SK-N-SH (cell line): ENCODE data around the gene IGF2BP2. TPM values are rescaled to one million over a fixed set of nuclear protein-coding genes. Genes with fewer than 3 reads are reported as not detected.

Source experiments
- CTCF ChIA-PET: fragments of 300-600, 350-600 bp; formaldehyde crosslinking; extraction: SDS; loops from one replicate; lab custom pipeline; 2021; lab: Yijun Ruan, JAX
- POLR2A ChIA-PET: fragments of 350-600 bp; sonication (Branson Sonifier 250); formaldehyde crosslinking; extraction: SDS; loops from one replicate; lab custom pipeline; 2020; ENCODE audit warnings: antibody characterized with exemption, inconsistent platforms; lab: Yijun Ruan, JAX
- DNase-seq: peaks from one replicate; pipeline ENCODE4 v3.0.0; 2012
- H2AFZ ChIP-seq: fragments of 200-600 bp; sonication (generic); 2 replicates; pipeline ENCODE4 v1.8.1; 2016; ENCODE audit warnings: antibody characterized with exemption, mild to moderate bottlenecking, low read depth
- H3F3A ChIP-seq: fragments of 200-600 bp; sonication (generic); replicated peaks from 2 replicates; pipeline ENCODE3; 2016; ENCODE audit warnings: antibody characterized with exemption, mild to moderate bottlenecking; ENCODE audit not compliant: insufficient read depth
- H3K27ac ChIP-seq, 2 experiments: fragments of 200-500 bp in 1 of 2; fragments of 200-600 bp in 1 of 2; sonication (Bioruptor generic) in 1 of 2; sonication (generic), shearing (Covaris generic) in 1 of 2; 2 replicates each; pipeline versions ENCODE4 v1.5.1 to v1.6.1; 2014 to 2016; ENCODE audit warnings: low read depth in 2 of 2, inconsistent platforms in 1 of 2, low read length in 1 of 2, mild to moderate bottlenecking in 1 of 2, mixed read lengths in 1 of 2
- H3K27me3 ChIP-seq: fragments of 200-600 bp; sonication (generic), shearing (Covaris generic); 2 replicates; pipeline ENCODE4 v1.6.1; 2016; ENCODE audit warnings: mixed run types; ENCODE audit not compliant: insufficient read depth
- H3K36me3 ChIP-seq, 2 experiments: fragments of 200-500 bp in 1 of 2; fragments of 200-600 bp in 1 of 2; sonication (Bioruptor generic) in 1 of 2; sonication (generic) in 1 of 2; replicated peaks in 1 of 2; 2 replicates each; pipeline versions ENCODE3 to v1.5.1; 2014 to 2016; ENCODE audit warnings: low read length in 1 of 2, mild to moderate bottlenecking in 1 of 2; ENCODE audit not compliant: insufficient read depth in 2 of 2, control insufficient read depth in 1 of 2
- H3K4me1 ChIP-seq, 2 experiments: fragments of 200-500 bp in 1 of 2; fragments of 200-600 bp in 1 of 2; sonication (Bioruptor generic) in 1 of 2; sonication (generic), shearing (Covaris generic) in 1 of 2; 2 replicates each; pipeline versions ENCODE4 v1.5.1 to v1.6.1; 2014 to 2016; ENCODE audit warnings: low read depth in 1 of 2, low read length in 1 of 2, mixed run types in 1 of 2; ENCODE audit not compliant: insufficient read depth in 2 of 2, control insufficient read depth in 1 of 2
- H3K4me2 ChIP-seq: fragments of 200-600 bp; sonication (generic), shearing (Covaris generic); 2 replicates; pipeline ENCODE4 v1.6.1; 2017; ENCODE audit warnings: mixed run types
- H3K4me3 ChIP-seq, 2 experiments: fragments of 200-500 bp in 1 of 2; fragments of 200-600 bp in 1 of 2; sonication (Bioruptor generic) in 1 of 2; sonication (generic), shearing (Covaris generic) in 1 of 2; 2 replicates each; pipeline versions ENCODE4 v1.5.1 to v1.8.1; 2014 to 2016; ENCODE audit warnings: low read depth in 2 of 2, inconsistent platforms in 1 of 2, low read length in 1 of 2, mild to moderate bottlenecking in 1 of 2, mixed read lengths in 1 of 2, moderate library complexity in 1 of 2
- H3K79me2 ChIP-seq: fragments of 200-600 bp; sonication (generic); 2 replicates; pipeline ENCODE4 v1.8.1; 2017; ENCODE audit warnings: mild to moderate bottlenecking; ENCODE audit not compliant: insufficient read depth
- H3K9ac ChIP-seq: fragments of 200-600 bp; sonication (generic); 2 replicates; pipeline ENCODE4 v1.6.1; 2017; ENCODE audit warnings: mixed run types
- H3K9me2 ChIP-seq: fragments of 200-600 bp; sonication (generic); 2 replicates; pipeline ENCODE4 v1.6.1; 2017; ENCODE audit warnings: mixed run types
- H3K9me3 ChIP-seq: fragments of 200-600 bp; sonication (generic); 2 replicates; pipeline ENCODE4 v1.6.1; 2017; ENCODE audit warnings: mixed run types, mild to moderate bottlenecking, moderate library complexity
- H4K20me1 ChIP-seq: fragments of 200-600 bp; sonication (generic); 2 replicates; pipeline ENCODE4 v1.6.1; 2017; ENCODE audit warnings: mild to moderate bottlenecking, mixed run types; ENCODE audit not compliant: insufficient read depth
- CHD2 ChIP-seq: fragments of 150-350 bp; IDR thresholded peaks from 2 replicates; pipeline ENCODE4 v1.6.1; 2018; ENCODE audit warnings: low read length; ENCODE audit not compliant: partially characterized antibody
- EZH2phosphoT487 ChIP-seq: fragments of 200-600 bp; sonication (generic); IDR thresholded peaks from 2 replicates; pipeline ENCODE4 v1.6.1; 2017; ENCODE audit warnings: low read depth, mixed run types, mild to moderate bottlenecking, antibody characterized with exemption, moderate library complexity, borderline replicate concordance
- FOXJ3 ChIP-seq: sonication (generic); formaldehyde crosslinking; IDR thresholded peaks from 2 replicates; pipeline ENCODE4 v1.5.1; 2020; ENCODE audit warnings: mild to moderate bottlenecking, missing genetic modification reagents
- MEF2A ChIP-seq: IDR thresholded peaks from 2 replicates; pipeline ENCODE4 v1.4.0; 2012; ENCODE audit warnings: low read depth, borderline replicate concordance
- NFIC ChIP-seq: IDR thresholded peaks from 2 replicates; pipeline ENCODE4 v1.4.0; 2012; ENCODE audit warnings: borderline replicate concordance
- NRF1 ChIP-seq: IDR thresholded peaks from 2 replicates; pipeline ENCODE4 v1.6.1; 2012; ENCODE audit warnings: low read depth, mild to moderate bottlenecking, low read length
- RAD21 ChIP-seq: IDR thresholded peaks from 2 replicates; pipeline ENCODE4 v1.6.1; 2012; ENCODE audit warnings: mild to moderate bottlenecking, low read length
- RFX5 ChIP-seq: IDR thresholded peaks from 2 replicates; pipeline ENCODE4 v1.6.1; 2012; ENCODE audit warnings: mild to moderate bottlenecking, improper control_type of control experiment, low read length
- SIN3A ChIP-seq: IDR thresholded peaks from 2 replicates; pipeline ENCODE4 v1.6.1; 2012; ENCODE audit warnings: low read depth, mild to moderate bottlenecking, low read length, moderate library complexity, borderline replicate concordance
- TAF1 ChIP-seq: IDR thresholded peaks from 2 replicates; pipeline ENCODE4 v1.6.1; 2012; ENCODE audit warnings: low read depth, mild to moderate bottlenecking, low read length, moderate library complexity, borderline replicate concordance
- TCF12 ChIP-seq: IDR thresholded peaks from 2 replicates; pipeline ENCODE4 v1.4.0; 2012
- YY1 ChIP-seq: IDR thresholded peaks from 2 replicates; pipeline ENCODE4 v1.4.0; 2012; ENCODE audit warnings: low read depth, mild to moderate bottlenecking
- WGBS: methylation state at CpG from one replicate; pipeline ENCODE4 v1.1.6; 2017; ENCODE audit warnings: low lambda C conversion rate; 5-methylcytosine and 5-hydroxymethylcytosine counted together
- polyA plus RNA-seq, 3 experiments: library from polyadenylated mRNA; depleted of rRNA; stranded (reverse); fragments of >200 nt; gene quantifications; 2 replicates each; pipeline ENCODE4 v1.2.3, GENCODE V29; 2012
- TF ChIP-seq, protein P1 (sequence below): fragments of 150-350 bp; IDR thresholded peaks from 2 replicates; pipeline ENCODE4 v1.6.1; 2016; ENCODE audit warnings: mild to moderate bottlenecking, low read depth, low read length
- TF ChIP-seq, protein P2 (sequence below): IDR thresholded peaks from 2 replicates; pipeline ENCODE4 v1.4.0; 2012; ENCODE audit warnings: low read depth
- TF ChIP-seq, protein P3 (sequence below): IDR thresholded peaks from 2 replicates; pipeline ENCODE4 v1.6.1; 2012; ENCODE audit warnings: mild to moderate bottlenecking, low read depth, low read length, moderate library complexity
- TF ChIP-seq, protein P4 (sequence below): fragments of 150-350 bp; IDR thresholded peaks from 2 replicates; pipeline ENCODE4 v1.6.1; 2017; ENCODE audit warnings: antibody characterized with exemption, low read length, low read depth, borderline replicate concordance

IGF2BP2 gene
- polyA plus RNA-seq, 1 of the 3 experiments (the other 2 are of a cell fraction), result 5.4 TPM

DNA sequence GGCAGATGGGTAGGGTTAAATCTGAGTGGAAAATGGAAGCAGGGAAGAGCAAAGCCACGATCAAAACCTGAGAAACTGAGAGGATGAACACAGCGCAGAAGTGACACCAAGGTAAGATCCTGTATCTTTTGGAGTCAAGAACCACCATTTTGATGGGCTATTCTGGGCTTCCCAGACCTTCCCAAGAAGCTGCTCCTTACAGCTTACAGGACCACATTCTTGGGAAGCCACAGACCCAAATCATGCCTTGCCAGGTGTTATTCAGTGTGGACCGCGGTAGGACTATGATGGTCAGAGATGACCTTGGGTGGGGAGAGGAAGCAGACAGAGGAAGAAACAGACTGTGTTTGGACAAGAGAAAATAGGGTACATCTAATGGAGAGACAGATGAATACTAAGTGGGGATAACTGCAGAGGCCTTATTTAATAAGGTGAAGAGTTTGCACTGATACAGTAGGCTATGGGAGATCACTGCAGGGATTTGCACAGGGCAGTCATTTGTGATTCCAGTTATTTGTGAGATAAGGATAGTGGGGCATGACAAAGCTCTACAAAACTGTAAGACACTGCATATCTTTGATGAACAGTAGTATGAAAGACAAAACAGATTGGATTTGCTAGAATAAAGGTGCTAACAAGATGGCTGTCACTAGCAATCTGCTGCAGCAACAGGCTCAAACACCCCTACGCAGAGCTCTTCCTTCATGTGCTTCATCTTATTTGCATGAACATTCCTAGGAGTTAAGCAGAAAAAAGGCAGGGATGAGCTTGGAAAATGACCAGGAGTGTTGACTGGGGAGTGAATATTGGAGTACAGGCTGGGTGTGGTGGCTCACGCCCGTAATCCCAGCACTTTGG is 105.9 kb downstream of the IGF2BP2 start:
- H3K4me1 ChIP-seq, result peaks cover 9 to 38% of the 10 kb centered on the region in 2 experiments; a peak in 3 of 4 replicates
- POLR2A ChIA-PET, result no interaction called here
- H3F3A ChIP-seq, result peaks cover 23% of the 10 kb centered on the region
- no peaks in the 10 kb centered on the region for H3K9me3 ChIP-seq
- H3K27me3 ChIP-seq, result no peaks in the 10 kb centered on the region
- no peak overlapping the region; a peak in 1 of 4 replicates for H3K27ac ChIP-seq
- peaks cover 98% of the 10 kb centered on the region for H3K79me2 ChIP-seq
- peaks cover 9% of the 10 kb centered on the region for H4K20me1 ChIP-seq
- no peaks in the 10 kb centered on the region for H3K9me2 ChIP-seq
- TF ChIP-seq RAD21 (no peak), EZH2phosphoT487 (no peak), SIN3A (no peak)
- TF ChIP-seq, protein P1, sequence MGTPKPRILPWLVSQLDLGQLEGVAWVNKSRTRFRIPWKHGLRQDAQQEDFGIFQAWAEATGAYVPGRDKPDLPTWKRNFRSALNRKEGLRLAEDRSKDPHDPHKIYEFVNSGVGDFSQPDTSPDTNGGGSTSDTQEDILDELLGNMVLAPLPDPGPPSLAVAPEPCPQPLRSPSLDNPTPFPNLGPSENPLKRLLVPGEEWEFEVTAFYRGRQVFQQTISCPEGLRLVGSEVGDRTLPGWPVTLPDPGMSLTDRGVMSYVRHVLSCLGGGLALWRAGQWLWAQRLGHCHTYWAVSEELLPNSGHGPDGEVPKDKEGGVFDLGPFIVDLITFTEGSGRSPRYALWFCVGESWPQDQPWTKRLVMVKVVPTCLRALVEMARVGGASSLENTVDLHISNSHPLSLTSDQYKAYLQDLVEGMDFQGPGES, result no peak
- no peak overlapping the region for H3K9ac ChIP-seq
- peaks cover 0 to 2% of the 10 kb centered on the region in 2 experiments for H3K36me3 ChIP-seq
- CTCF ChIA-PET, result interaction anchor here (0.6 to 2.4 kb wide), 5 partner anchors 14 to 59 kb away, joined by 3 to 8 read pairs (median 6); no protein-coding TSS in a partner anchor
- H3K4me3 ChIP-seq, result no peak overlapping the region
- no peak overlapping the region for H2AFZ ChIP-seq
- no peak for DNase-seq
- H3K4me2 ChIP-seq, result no peak overlapping the region
- 93% methylated on average over 7 of the region's 7 CpGs for WGBS

DNA sequence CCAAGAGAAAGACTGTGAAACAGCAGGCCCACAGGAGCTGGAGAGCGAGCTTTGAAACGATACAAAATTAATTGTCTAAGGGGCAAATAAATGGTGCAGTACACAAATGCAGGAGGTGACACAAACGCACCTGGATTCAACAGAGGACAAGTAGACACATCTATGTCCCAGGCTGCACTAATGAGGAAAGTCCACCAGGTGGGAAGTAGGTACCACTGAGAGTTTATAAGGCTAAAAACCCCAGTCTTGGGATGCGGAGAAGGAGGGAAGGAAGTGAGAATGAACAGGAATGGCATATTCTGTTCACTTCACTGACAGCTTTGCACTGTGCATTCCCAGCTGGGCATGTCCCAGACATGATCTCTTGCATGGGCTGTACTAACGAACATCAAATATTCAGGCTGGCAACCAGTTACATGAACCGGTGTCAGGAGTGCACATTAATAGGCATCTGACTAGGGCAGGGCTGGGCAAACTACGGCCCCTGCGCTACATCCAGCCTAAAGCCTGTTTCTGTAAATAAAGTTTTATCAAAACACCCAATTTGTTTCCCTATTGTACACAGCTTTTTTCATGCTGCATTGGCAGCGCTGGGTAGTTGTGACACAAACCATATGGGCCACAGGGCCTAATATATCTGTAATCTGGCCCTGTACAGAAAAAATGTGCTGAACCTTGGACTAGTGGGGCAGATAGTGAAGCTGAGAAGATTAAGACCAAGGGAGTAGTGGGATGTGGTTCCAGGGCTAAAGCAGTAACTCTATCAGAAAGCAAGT is 107.0 kb downstream of the IGF2BP2 start:
- Histone ChIP-seq H3K36me3 (peaks cover 0 to 2% of the 10 kb centered on the region in 2 experiments), H3K9me2 (no peaks in the 10 kb centered on the region), H3K79me2 (peaks cover 98% of the 10 kb centered on the region), H2AFZ (no peak overlapping the region), H4K20me1 (peaks cover 10% of the 10 kb centered on the region), H3K9ac (peak overlapping the region; percentile 12; the same call in 1 of the 2 replicates), H3K9me3 (no peaks in the 10 kb centered on the region), H3F3A (peaks cover 23% of the 10 kb centered on the region), H3K4me3 (no peak overlapping the region), H3K4me2 (peak overlapping the region; percentile 18; the same call in 1 of the 2 replicates), H3K4me1 (peaks cover 9 to 38% of the 10 kb centered on the region in 2 experiments; a peak in 3 of 4 replicates), H3K27me3 (no peaks in the 10 kb centered on the region), H3K27ac (peak overlapping the region; percentile 50 to 83; a peak in 3 of 4 replicates)
- POLR2A ChIA-PET, result no interaction called here
- no peak for DNase-seq
- CTCF ChIA-PET, result interaction anchor here (0.8 to 2.4 kb wide), 4 partner anchors 22 to 57 kb away, joined by 3 to 8 read pairs (median 6); no protein-coding TSS in a partner anchor
- 84% methylated on average over 9 of the region's 9 CpGs for WGBS
- TF ChIP-seq SIN3A (no peak), MEF2A (no peak), RAD21 (no peak), TAF1 (no peak), NFIC (no peak), CHD2 (no peak), NRF1 (no peak), YY1 (no peak), EZH2phosphoT487 (no peak), RFX5 (no peak), TCF12 (no peak), FOXJ3 (no peak)
- TF ChIP-seq, protein P2, sequence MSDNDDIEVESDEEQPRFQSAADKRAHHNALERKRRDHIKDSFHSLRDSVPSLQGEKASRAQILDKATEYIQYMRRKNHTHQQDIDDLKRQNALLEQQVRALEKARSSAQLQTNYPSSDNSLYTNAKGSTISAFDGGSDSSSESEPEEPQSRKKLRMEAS, result no peak
- TF ChIP-seq, protein P3, sequence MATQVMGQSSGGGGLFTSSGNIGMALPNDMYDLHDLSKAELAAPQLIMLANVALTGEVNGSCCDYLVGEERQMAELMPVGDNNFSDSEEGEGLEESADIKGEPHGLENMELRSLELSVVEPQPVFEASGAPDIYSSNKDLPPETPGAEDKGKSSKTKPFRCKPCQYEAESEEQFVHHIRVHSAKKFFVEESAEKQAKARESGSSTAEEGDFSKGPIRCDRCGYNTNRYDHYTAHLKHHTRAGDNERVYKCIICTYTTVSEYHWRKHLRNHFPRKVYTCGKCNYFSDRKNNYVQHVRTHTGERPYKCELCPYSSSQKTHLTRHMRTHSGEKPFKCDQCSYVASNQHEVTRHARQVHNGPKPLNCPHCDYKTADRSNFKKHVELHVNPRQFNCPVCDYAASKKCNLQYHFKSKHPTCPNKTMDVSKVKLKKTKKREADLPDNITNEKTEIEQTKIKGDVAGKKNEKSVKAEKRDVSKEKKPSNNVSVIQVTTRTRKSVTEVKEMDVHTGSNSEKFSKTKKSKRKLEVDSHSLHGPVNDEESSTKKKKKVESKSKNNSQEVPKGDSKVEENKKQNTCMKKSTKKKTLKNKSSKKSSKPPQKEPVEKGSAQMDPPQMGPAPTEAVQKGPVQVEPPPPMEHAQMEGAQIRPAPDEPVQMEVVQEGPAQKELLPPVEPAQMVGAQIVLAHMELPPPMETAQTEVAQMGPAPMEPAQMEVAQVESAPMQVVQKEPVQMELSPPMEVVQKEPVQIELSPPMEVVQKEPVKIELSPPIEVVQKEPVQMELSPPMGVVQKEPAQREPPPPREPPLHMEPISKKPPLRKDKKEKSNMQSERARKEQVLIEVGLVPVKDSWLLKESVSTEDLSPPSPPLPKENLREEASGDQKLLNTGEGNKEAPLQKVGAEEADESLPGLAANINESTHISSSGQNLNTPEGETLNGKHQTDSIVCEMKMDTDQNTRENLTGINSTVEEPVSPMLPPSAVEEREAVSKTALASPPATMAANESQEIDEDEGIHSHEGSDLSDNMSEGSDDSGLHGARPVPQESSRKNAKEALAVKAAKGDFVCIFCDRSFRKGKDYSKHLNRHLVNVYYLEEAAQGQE, result no peak
- TF ChIP-seq, protein P4, sequence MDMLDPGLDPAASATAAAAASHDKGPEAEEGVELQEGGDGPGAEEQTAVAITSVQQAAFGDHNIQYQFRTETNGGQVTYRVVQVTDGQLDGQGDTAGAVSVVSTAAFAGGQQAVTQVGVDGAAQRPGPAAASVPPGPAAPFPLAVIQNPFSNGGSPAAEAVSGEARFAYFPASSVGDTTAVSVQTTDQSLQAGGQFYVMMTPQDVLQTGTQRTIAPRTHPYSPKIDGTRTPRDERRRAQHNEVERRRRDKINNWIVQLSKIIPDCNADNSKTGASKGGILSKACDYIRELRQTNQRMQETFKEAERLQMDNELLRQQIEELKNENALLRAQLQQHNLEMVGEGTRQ, result no peak
